MM.1S (cell line): Measurements from ENCODE around the gene WHRN.

Source experiments
- DNase-seq: peaks from one replicate; pipeline ENCODE4 v3.0.0-alpha.2; 2015
- H2AFZ ChIP-seq: fragments of 300-600 bp; sonication (generic); 2 replicates; pipeline ENCODE4 v1.6.0; 2016; ENCODE audit warnings: antibody characterized with exemption, low read length
- H3F3A ChIP-seq: fragments of 300-600 bp; sonication (generic); 2 replicates; pipeline ENCODE4 v1.6.1; 2016; ENCODE audit warnings: mild to moderate bottlenecking, antibody characterized with exemption, low read length, moderate library complexity, mixed read lengths; ENCODE audit not compliant: insufficient read depth
- H3K27ac ChIP-seq: fragments of 300-600 bp; sonication (generic); 2 replicates; pipeline ENCODE4 v1.5.1; 2016; ENCODE audit warnings: mild to moderate bottlenecking, low read length
- H3K27me3 ChIP-seq: fragments of 300-600 bp; sonication (generic); replicated peaks from 2 replicates; pipeline ENCODE4 v1.6.0; 2016; ENCODE audit warnings: low read length; ENCODE audit not compliant: insufficient read depth
- H3K36me3 ChIP-seq: fragments of 300-600 bp; sonication (generic); replicated peaks from 2 replicates; pipeline ENCODE4 v1.6.1; 2016; ENCODE audit warnings: mild to moderate bottlenecking, low read length, mixed read lengths; ENCODE audit not compliant: insufficient read depth
- H3K4me1 ChIP-seq: fragments of 300-600 bp; sonication (generic); 2 replicates; pipeline ENCODE4 v1.6.1; 2016; ENCODE audit warnings: low read length, mixed read lengths
- H3K4me2 ChIP-seq: fragments of 300-600 bp; sonication (generic); 2 replicates; pipeline ENCODE4 v1.6.0; 2016; ENCODE audit warnings: low read depth, low read length
- H3K4me3 ChIP-seq: fragments of 300-600 bp; sonication (generic); 2 replicates; pipeline ENCODE4 v1.5.1; 2016; ENCODE audit warnings: low read length, mixed read lengths
- H3K79me2 ChIP-seq: fragments of 300-600 bp; sonication (generic); 2 replicates; pipeline ENCODE4 v1.6.1; 2016; ENCODE audit warnings: mixed run types, low read length, mixed read lengths
- H3K9ac ChIP-seq: fragments of 300-600 bp; sonication (generic); 2 replicates; pipeline ENCODE4 v1.6.1; 2016; ENCODE audit warnings: low read length, mixed read lengths
- H3K9me2 ChIP-seq: fragments of 300-600 bp; sonication (generic); replicated peaks from 2 replicates; pipeline ENCODE4 v1.6.1; 2016; ENCODE audit warnings: mild to moderate bottlenecking, low read length, mixed read lengths; ENCODE audit not compliant: insufficient read depth
- H3K9me3 ChIP-seq: fragments of 300-600 bp; sonication (generic); replicated peaks from 2 replicates; pipeline ENCODE4 v1.6.1; 2016; ENCODE audit warnings: mild to moderate bottlenecking, low read length, mixed read lengths; ENCODE audit not compliant: insufficient read depth
- H4K20me1 ChIP-seq: fragments of 300-600 bp; sonication (generic); 2 replicates; pipeline ENCODE4 v1.6.1; 2016; ENCODE audit warnings: mild to moderate bottlenecking, low read length, moderate library complexity, mixed read lengths; ENCODE audit not compliant: insufficient read depth
- CTCF ChIP-seq: fragments of 300-600 bp; sonication (generic); IDR thresholded peaks from 2 replicates; pipeline ENCODE4 v1.5.1; 2016; ENCODE audit warnings: antibody characterized with exemption, low read length, mixed read lengths
- EZH2 ChIP-seq: fragments of 300-600 bp; sonication (generic); optimal IDR thresholded peaks from 2 replicates; pipeline ENCODE3; 2017; ENCODE audit warnings: low read depth, mild to moderate bottlenecking, antibody characterized with exemption, low read length, mixed read lengths
- EZH2phosphoT487 ChIP-seq: fragments of 300-600 bp; sonication (generic); IDR thresholded peaks from 2 replicates; pipeline ENCODE4 v1.6.1; 2018; ENCODE audit warnings: antibody characterized with exemption, low read length

Gene WHRN

GRCh38 chr9:114445616-114446015 lies 59.7 kb downstream of the WHRN start:
- H3K36me3 ChIP-seq, result no peaks in the 10 kb centered on the region
- no peak overlapping the region for H3K4me2 ChIP-seq
- TF ChIP-seq EZH2 (no peak), CTCF (no peak), EZH2phosphoT487 (no peak)
- H4K20me1 ChIP-seq, result no peaks in the 10 kb centered on the region
- H3K4me1 ChIP-seq, result peaks cover 37% of the 10 kb centered on the region
- H2AFZ ChIP-seq, result no peak overlapping the region
- peaks cover 66% of the 10 kb centered on the region for H3K79me2 ChIP-seq
- H3K9me2 ChIP-seq, result no peaks in the 10 kb centered on the region
- DNase-seq, result no peak
- H3K27ac ChIP-seq, result no peak overlapping the region
- H3K4me3 ChIP-seq, result no peak overlapping the region
- no peaks in the 10 kb centered on the region for H3K27me3 ChIP-seq
- H3F3A ChIP-seq, result peaks cover 16% of the 10 kb centered on the region; the same call in 1 of the 2 replicates
- no peaks in the 10 kb centered on the region for H3K9me3 ChIP-seq
- no peak overlapping the region for H3K9ac ChIP-seq

GRCh38 chr9:114442022-114442421 lies 63.3 kb downstream of the WHRN start:
- Histone ChIP-seq H3K9ac (no peak overlapping the region), H3K79me2 (peaks cover 43% of the 10 kb centered on the region), H3K4me3 (no peak overlapping the region), H3K4me1 (peaks cover 1% of the 10 kb centered on the region; the same call in 1 of the 2 replicates), H3K9me2 (no peaks in the 10 kb centered on the region), H3K4me2 (no peak overlapping the region), H3K36me3 (no peaks in the 10 kb centered on the region), H2AFZ (no peak overlapping the region), H3F3A (no peaks in the 10 kb centered on the region), H3K9me3 (no peaks in the 10 kb centered on the region), H3K27me3 (no peaks in the 10 kb centered on the region), H3K27ac (no peak overlapping the region), H4K20me1 (no peaks in the 10 kb centered on the region)
- TF ChIP-seq EZH2phosphoT487 (no peak), EZH2 (no peak)
- DNase-seq, result no peak

GRCh38 chr9:114437401-114437893 lies 67.8 kb downstream of the WHRN start:
- TF ChIP-seq EZH2 (no peak), CTCF (no peak), EZH2phosphoT487 (no peak)
- no peak overlapping the region for H3K4me2 ChIP-seq
- no peak overlapping the region for H2AFZ ChIP-seq
- H3K4me1 ChIP-seq, result no peaks in the 10 kb centered on the region
- DNase-seq, result no peak
- peaks cover 56% of the 10 kb centered on the region for H3K79me2 ChIP-seq
- no peak overlapping the region for H3K4me3 ChIP-seq
- no peaks in the 10 kb centered on the region for H3K9me3 ChIP-seq
- H3K9me2 ChIP-seq, result no peaks in the 10 kb centered on the region
- no peaks in the 10 kb centered on the region for H3K36me3 ChIP-seq
- no peak overlapping the region for H3K27ac ChIP-seq
- H4K20me1 ChIP-seq, result no peaks in the 10 kb centered on the region
- no peak overlapping the region for H3K9ac ChIP-seq
- H3K27me3 ChIP-seq, result no peaks in the 10 kb centered on the region
- H3F3A ChIP-seq, result no peaks in the 10 kb centered on the region

GRCh38 chr9:114434878-114435311 lies 70.4 kb downstream of the WHRN start:
- no peaks in the 10 kb centered on the region for H3K27me3 ChIP-seq
- TF ChIP-seq EZH2phosphoT487 (no peak), CTCF (peak; percentile 69)
- DNase-seq, result peak; percentile 17
- no peaks in the 10 kb centered on the region for H3K36me3 ChIP-seq
- peaks cover 52% of the 10 kb centered on the region for H3K79me2 ChIP-seq
- no peak overlapping the region for H3K27ac ChIP-seq
- H3F3A ChIP-seq, result no peaks in the 10 kb centered on the region
- no peaks in the 10 kb centered on the region for H3K9me2 ChIP-seq
- H3K9ac ChIP-seq, result no peak overlapping the region
- no peaks in the 10 kb centered on the region for H3K4me1 ChIP-seq
- H2AFZ ChIP-seq, result no peak overlapping the region
- no peaks in the 10 kb centered on the region for H4K20me1 ChIP-seq
- no peaks in the 10 kb centered on the region for H3K9me3 ChIP-seq
- H3K4me2 ChIP-seq, result no peak overlapping the region
- no peak overlapping the region for H3K4me3 ChIP-seq
